ENCODE results near the gene CDR2.

- TF ChIP-seq CTCF (optimal IDR thresholded peaks at IDR 0.05 in 1 of 3, IDR thresholded peaks at IDR 0.05 in 1 of 3, conservative IDR thresholded peaks at IDR 0.05 in 1 of 3; ENCODE audit: extremely low read depth in 1 of 3, insufficient read depth in 2 of 3, low read length in 3 of 3) (no peak), EZH2 (IDR thresholded peaks at IDR 0.05; ENCODE audit: low read length) (no peak)
Measured at GRCh38 chr16:22297871-22298733, 76.3 kb downstream of the CDR2 start.

Data from keratinocyte (primary cell).